ENCODE results near the gene SLC2A1. TPM values are rescaled to one million over a fixed set of nuclear protein-coding genes. Genes with fewer than 3 reads are reported as not detected.
A peak's percentile ranks its signal among the peaks of the same experiment; 100 is the strongest.

SLC2A1 gene
- total RNA-seq, 1 experiment from 2014 or later = 192 TPM

GRCh38 chr1:42979896-42980800, 21.5 kb upstream of the SLC2A1 start:
- no peak for DNase-seq (ENCODE audit: low read depth)

GRCh38 chr1:42979036-42979430, 20.4 kb upstream of the SLC2A1 start:
- no peak for DNase-seq (ENCODE audit: low read depth)

- DNase-seq (ENCODE audit: low read depth) = no peak
Measured at GRCh38 chr1:42978317-42979035, 19.8 kb upstream of the SLC2A1 start.

GRCh38 chr1:42977653-42978052, 19.0 kb upstream of the SLC2A1 start:
- DNase-seq (ENCODE audit: low read depth) = no peak

- DNase-seq (ENCODE audit: low read depth) = no peak
Measured at GRCh38 chr1:42975561-42976225, 17.0 kb upstream of the SLC2A1 start.

- no peak for DNase-seq (ENCODE audit: low read depth)
Measured at GRCh38 chr1:42974767-42975437, 16.2 kb upstream of the SLC2A1 start.

GRCh38 chr1:42973799-42974198, 15.1 kb upstream of the SLC2A1 start:
- DNase-seq (ENCODE audit: low read depth) = no peak

GRCh38 chr1:42973286-42973685, 14.6 kb upstream of the SLC2A1 start:
- peak; percentile 65 for DNase-seq (ENCODE audit: low read depth)

- peak; percentile 95 for DNase-seq (ENCODE audit: low read depth)
Measured at GRCh38 chr1:42971841-42972291, 13.2 kb upstream of the SLC2A1 start.

GRCh38 chr1:42970143-42970542, 11.5 kb upstream of the SLC2A1 start:
- no peak for DNase-seq (ENCODE audit: low read depth)

- no peak for DNase-seq (ENCODE audit: low read depth)
Measured at GRCh38 chr1:42968654-42969053, 10.0 kb upstream of the SLC2A1 start.

- DNase-seq (ENCODE audit: low read depth) = peak; percentile 97
Measured at GRCh38 chr1:42966688-42967612, 8.3 kb upstream of the SLC2A1 start.

- no peak for DNase-seq (ENCODE audit: low read depth)
Measured at GRCh38 chr1:42965378-42965777, 6.7 kb upstream of the SLC2A1 start.

- no peak for DNase-seq (ENCODE audit: low read depth)
Measured at GRCh38 chr1:42964044-42964812, 5.6 kb upstream of the SLC2A1 start.

- DNase-seq (ENCODE audit: low read depth) = peak; percentile 95
Measured at GRCh38 chr1:42963378-42964043, 4.8 kb upstream of the SLC2A1 start.

GRCh38 chr1:42962641-42963377, 4.1 kb upstream of the SLC2A1 start:
- DNase-seq (ENCODE audit: low read depth) = peak; percentile 75

GRCh38 chr1:42961312-42962091, 2.8 kb upstream of the SLC2A1 start:
- peak; percentile 56 for DNase-seq (ENCODE audit: low read depth)
